ENCODE data around the gene ZBTB38. TPM values are rescaled to one million over a fixed set of nuclear protein-coding genes. Genes with fewer than 3 reads are reported as not detected.

The ZBTB38 gene
- total RNA-seq, 1 donor from 2014 or later: 64.6 TPM

DNA sequence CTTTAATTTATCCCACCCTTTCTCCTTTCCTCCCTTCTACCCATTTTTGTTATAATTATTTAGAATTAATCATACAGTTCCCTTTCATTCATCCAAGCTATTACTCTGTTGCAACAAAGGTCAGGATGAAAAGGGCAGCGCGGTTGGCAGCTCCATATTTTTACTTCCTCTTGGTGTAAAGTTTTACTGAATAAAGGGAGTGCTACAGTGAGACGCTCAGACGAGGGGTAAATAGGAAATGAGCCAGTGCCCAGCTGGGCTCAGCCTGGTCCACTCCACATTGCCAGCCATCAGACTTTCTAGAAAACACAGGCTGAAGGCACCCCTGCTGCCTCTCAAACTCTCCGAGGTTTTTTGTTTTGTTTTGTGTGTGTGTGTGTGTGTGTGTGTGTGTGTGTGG is 21.9 kb upstream of the ZBTB38 start:
- Mint-ChIP-seq H3K4me3 (ENCODE audit: unreplicated experiment) (no peak overlapping the region), H3K4me1 (ENCODE audit: low read depth) (peaks cover 8% of the 10 kb centered on the region), H3K27ac (ENCODE audit: unreplicated experiment) (no peak overlapping the region), H3K9me3 (ENCODE audit: low read depth) (peaks cover 9% of the 10 kb centered on the region), H3K36me3 (ENCODE audit: low read depth) (peaks cover 1% of the 10 kb centered on the region), H3K27me3 (ENCODE audit: low read depth) (no peaks in the 10 kb centered on the region)
- TF ChIP-seq, protein P1, sequence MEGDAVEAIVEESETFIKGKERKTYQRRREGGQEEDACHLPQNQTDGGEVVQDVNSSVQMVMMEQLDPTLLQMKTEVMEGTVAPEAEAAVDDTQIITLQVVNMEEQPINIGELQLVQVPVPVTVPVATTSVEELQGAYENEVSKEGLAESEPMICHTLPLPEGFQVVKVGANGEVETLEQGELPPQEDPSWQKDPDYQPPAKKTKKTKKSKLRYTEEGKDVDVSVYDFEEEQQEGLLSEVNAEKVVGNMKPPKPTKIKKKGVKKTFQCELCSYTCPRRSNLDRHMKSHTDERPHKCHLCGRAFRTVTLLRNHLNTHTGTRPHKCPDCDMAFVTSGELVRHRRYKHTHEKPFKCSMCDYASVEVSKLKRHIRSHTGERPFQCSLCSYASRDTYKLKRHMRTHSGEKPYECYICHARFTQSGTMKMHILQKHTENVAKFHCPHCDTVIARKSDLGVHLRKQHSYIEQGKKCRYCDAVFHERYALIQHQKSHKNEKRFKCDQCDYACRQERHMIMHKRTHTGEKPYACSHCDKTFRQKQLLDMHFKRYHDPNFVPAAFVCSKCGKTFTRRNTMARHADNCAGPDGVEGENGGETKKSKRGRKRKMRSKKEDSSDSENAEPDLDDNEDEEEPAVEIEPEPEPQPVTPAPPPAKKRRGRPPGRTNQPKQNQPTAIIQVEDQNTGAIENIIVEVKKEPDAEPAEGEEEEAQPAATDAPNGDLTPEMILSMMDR (IDR thresholded peaks at IDR 0.05): no peak
- no peak for DNase-seq (ENCODE audit: low spot score)

DNA sequence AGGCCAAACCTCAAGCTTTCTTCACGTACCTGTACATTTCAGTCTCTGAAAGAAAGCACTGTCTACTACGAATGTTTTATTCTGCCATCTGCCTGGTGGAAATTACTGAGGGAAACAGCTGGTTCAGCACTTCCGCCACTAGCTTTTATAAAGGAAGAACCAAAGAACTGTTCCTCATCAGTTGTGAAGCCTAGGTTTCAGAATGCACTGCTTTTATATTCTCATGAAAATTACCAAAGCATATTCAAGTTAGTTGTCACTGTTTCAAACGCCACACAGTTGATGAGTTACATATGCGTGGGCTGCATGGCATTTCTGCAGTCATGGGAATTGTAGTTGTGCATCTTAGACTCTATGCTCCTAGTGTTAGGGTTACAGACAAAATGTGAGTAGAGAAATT is 21.5 kb upstream of the ZBTB38 start:
- TF ChIP-seq, protein P1 (IDR thresholded peaks at IDR 0.05): no peak
- no peak for DNase-seq (ENCODE audit: low spot score)
- no peak overlapping the region for H3K4me3 Mint-ChIP-seq (ENCODE audit: unreplicated experiment)
- peaks cover 1% of the 10 kb centered on the region for H3K36me3 Mint-ChIP-seq (ENCODE audit: low read depth)
- no peaks in the 10 kb centered on the region for H3K27me3 Mint-ChIP-seq (ENCODE audit: low read depth)
- H3K4me1 Mint-ChIP-seq (ENCODE audit: low read depth): peaks cover 8% of the 10 kb centered on the region
- peaks cover 7% of the 10 kb centered on the region for H3K9me3 Mint-ChIP-seq (ENCODE audit: low read depth)
- H3K27ac Mint-ChIP-seq (ENCODE audit: unreplicated experiment): no peak overlapping the region

DNA sequence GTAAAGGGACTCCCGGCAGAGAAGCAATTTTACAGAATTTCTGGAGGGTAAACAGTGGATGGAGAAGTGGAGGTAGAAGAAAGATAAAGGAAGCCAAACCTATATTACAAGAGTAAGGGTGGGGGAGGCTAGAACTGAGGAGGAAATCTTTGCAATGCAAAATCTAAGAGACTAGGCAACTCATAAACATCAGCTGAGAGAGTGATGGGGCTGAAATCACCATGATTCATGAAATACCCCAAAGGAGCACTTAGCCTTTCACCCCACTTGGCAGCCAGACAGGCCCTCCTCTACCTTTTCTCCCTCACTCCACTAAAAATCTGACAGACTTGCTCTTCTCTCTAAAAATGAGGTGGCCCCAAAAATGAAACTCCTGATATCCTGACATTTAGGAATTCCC is 19.5 kb upstream of the ZBTB38 start:
- H3K36me3 Mint-ChIP-seq (ENCODE audit: low read depth): peaks cover 4% of the 10 kb centered on the region
- peaks cover 3% of the 10 kb centered on the region for H3K27me3 Mint-ChIP-seq (ENCODE audit: low read depth)
- DNase-seq (ENCODE audit: low spot score): no peak
- H3K9me3 Mint-ChIP-seq (ENCODE audit: low read depth): peaks cover 7% of the 10 kb centered on the region
- no peak overlapping the region for H3K4me3 Mint-ChIP-seq (ENCODE audit: unreplicated experiment)
- TF ChIP-seq, protein P1 (IDR thresholded peaks at IDR 0.05): no peak
- H3K27ac Mint-ChIP-seq (ENCODE audit: unreplicated experiment): no peak overlapping the region
- H3K4me1 Mint-ChIP-seq (ENCODE audit: low read depth): peaks cover 8% of the 10 kb centered on the region

DNA sequence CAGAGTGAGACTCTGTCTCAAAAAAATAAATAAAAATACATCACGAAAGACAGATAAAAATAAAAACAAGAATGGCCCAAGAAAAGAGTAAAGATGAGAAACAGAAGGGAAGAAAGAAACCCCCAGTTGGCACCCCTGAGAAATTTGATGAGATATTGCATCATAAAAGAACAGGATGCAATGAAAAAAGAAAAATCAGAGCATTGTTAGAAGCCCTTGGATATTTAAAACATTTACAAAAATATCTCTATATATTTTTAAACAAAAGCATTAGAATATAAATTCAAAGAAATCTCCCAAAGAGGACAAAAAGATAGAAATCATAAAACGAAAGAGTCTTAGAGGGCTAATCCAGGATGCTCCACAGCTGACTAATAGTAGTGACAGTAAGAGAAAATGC is 18.6 kb upstream of the ZBTB38 start:
- H3K4me3 Mint-ChIP-seq (ENCODE audit: unreplicated experiment): no peak overlapping the region
- peaks cover 8% of the 10 kb centered on the region for H3K4me1 Mint-ChIP-seq (ENCODE audit: low read depth)
- H3K36me3 Mint-ChIP-seq (ENCODE audit: low read depth): peaks cover 4% of the 10 kb centered on the region
- TF ChIP-seq, protein P1 (IDR thresholded peaks at IDR 0.05): no peak
- peaks cover 3% of the 10 kb centered on the region for H3K27me3 Mint-ChIP-seq (ENCODE audit: low read depth)
- DNase-seq (ENCODE audit: low spot score): no peak
- no peak overlapping the region for H3K27ac Mint-ChIP-seq (ENCODE audit: unreplicated experiment)
- peaks cover 7% of the 10 kb centered on the region for H3K9me3 Mint-ChIP-seq (ENCODE audit: low read depth)

DNA sequence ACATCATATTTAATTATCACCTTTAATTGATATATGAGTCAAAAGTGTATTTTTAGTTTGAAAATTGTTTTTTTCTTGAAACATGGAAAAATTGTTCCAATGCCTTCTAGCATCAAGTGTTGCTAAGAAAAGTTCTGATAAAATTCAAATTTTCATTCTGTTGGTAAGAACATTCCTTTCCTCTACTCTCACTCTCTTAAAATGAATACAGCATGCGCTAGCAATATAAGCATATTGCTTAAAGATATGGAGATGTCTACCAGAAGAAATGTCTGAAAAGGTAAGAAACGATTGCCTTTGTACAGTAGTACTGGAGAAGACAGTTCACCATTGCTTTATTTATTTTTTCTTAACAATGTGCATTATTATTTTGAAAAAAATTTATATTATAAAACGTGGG is 17.6 kb upstream of the ZBTB38 start:
- Mint-ChIP-seq H3K27me3 (ENCODE audit: low read depth) (peaks cover 3% of the 10 kb centered on the region), H3K36me3 (ENCODE audit: low read depth) (peaks cover 4% of the 10 kb centered on the region), H3K27ac (ENCODE audit: unreplicated experiment) (no peak overlapping the region), H3K9me3 (ENCODE audit: low read depth) (peaks cover 7% of the 10 kb centered on the region), H3K4me1 (ENCODE audit: low read depth) (peaks cover 8% of the 10 kb centered on the region), H3K4me3 (ENCODE audit: unreplicated experiment) (no peak overlapping the region)
- no peak for DNase-seq (ENCODE audit: low spot score)
- TF ChIP-seq, protein P1 (IDR thresholded peaks at IDR 0.05): no peak

Data from chondrocyte (in vitro differentiated cells).